ENCODE measurements around the gene FGFR3.

Gene FGFR3

GRCh38 chr4:1852904-1853623, 60.0 kb downstream of the FGFR3 start:
- TF ChIP-seq CTCF (IDR thresholded peaks at IDR 0.05): no peak
- no peak overlapping the region for H3K4me3 ChIP-seq (ENCODE audit: low read depth, low read length)
- no peak overlapping the region for H2AFZ ChIP-seq
- H3K4me1 ChIP-seq: no peaks in the 10 kb centered on the region
- H3K36me3 ChIP-seq (ENCODE audit: control insufficient read depth, insufficient read depth, low read length): no peaks in the 10 kb centered on the region
- H3K27ac ChIP-seq: no peak overlapping the region
- H3K4me2 ChIP-seq (ENCODE audit: low read length): no peak overlapping the region
- no peaks in the 10 kb centered on the region for H3K9me3 ChIP-seq (ENCODE audit: control insufficient read depth, low read length)
- no peak overlapping the region for H3K9ac ChIP-seq
- H3K27me3 ChIP-seq (ENCODE audit: control insufficient read depth, insufficient read depth, low read length): no peaks in the 10 kb centered on the region
- H3K79me2 ChIP-seq: peaks cover 10% of the 10 kb centered on the region

GRCh38 chr4:1854752-1855151, 61.7 kb downstream of the FGFR3 start:
- Histone ChIP-seq H3K27ac (no peak overlapping the region), H3K4me1 (no peaks in the 10 kb centered on the region)

GRCh38 chr4:1855333-1856070, 62.4 kb downstream of the FGFR3 start:
- no peaks in the 10 kb centered on the region for H3K4me1 ChIP-seq
- peak overlapping the region; percentile 60 for H2AFZ ChIP-seq
- H3K27me3 ChIP-seq (ENCODE audit: control insufficient read depth, insufficient read depth, low read length): no peaks in the 10 kb centered on the region
- peak overlapping the region; percentile 90 for H3K4me2 ChIP-seq (ENCODE audit: low read length)
- no peak for TF ChIP-seq CTCF (IDR thresholded peaks at IDR 0.05)
- no peak overlapping the region for H3K27ac ChIP-seq
- peaks cover 10% of the 10 kb centered on the region for H3K79me2 ChIP-seq
- no peak overlapping the region for H3K9ac ChIP-seq
- H3K36me3 ChIP-seq (ENCODE audit: control insufficient read depth, insufficient read depth, low read length): no peaks in the 10 kb centered on the region
- H3K4me3 ChIP-seq (ENCODE audit: low read depth, low read length): peak overlapping the region; percentile 79
- H3K9me3 ChIP-seq (ENCODE audit: control insufficient read depth, low read length): no peaks in the 10 kb centered on the region

More at GRCh38 chr4:1854752-1855151, 61.7 kb downstream of the FGFR3 start:
- H3K9ac ChIP-seq: no peak overlapping the region
- TF ChIP-seq CTCF (IDR thresholded peaks at IDR 0.05): no peak
- peak overlapping the region; percentile 90 for H3K4me2 ChIP-seq (ENCODE audit: low read length)
- peaks cover 10% of the 10 kb centered on the region for H3K79me2 ChIP-seq
- H3K27me3 ChIP-seq (ENCODE audit: control insufficient read depth, insufficient read depth, low read length): no peaks in the 10 kb centered on the region
- no peaks in the 10 kb centered on the region for H3K36me3 ChIP-seq (ENCODE audit: control insufficient read depth, insufficient read depth, low read length)
- no peak overlapping the region for H2AFZ ChIP-seq
- no peaks in the 10 kb centered on the region for H3K9me3 ChIP-seq (ENCODE audit: control insufficient read depth, low read length)
- H3K4me3 ChIP-seq (ENCODE audit: low read depth, low read length): peak overlapping the region; percentile 79

DNA sequence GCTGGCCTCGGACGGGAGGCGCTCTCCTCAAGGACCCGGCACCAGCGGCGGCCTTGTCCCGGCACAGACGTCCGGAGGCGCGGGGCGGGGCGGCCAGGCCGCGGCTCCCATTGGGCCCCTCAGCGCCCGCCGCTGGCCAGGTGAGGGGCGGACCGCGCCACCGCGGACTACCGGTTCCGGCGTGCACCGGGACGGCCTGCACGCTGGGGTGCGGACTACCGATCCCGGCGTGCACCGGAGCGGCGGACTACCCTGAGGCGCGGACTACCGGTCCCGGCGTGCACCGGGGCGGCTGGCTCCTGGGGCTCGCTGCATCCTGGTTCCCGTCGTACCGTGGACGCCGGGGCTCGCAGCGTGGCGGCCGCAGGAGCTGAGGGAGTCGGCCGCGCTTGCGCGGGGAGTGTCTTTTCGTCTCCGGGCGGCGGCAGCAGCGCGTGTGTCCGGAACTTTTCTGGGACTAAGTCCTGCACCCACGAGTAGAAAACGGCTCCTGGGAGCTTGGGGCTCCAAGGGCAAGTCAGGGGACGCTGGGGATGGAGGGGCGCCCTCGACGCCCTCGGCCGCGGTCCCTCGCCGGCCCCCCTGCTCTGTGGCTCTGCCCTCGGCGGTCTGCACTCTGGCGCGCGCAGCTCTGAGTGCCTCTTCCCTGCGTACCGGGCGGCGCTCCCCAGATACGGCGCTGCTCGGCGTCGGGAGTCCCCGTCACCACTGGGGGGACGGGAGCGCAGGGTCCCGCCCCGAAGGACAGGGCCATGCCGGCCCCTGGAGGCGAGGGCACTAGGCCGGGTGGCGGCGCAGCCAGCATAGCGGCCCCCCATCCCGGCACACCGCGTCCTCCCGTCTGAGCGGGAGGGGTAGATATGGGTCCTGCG, 63.2 kb downstream of the FGFR3 start, which contains the start of gene LETM1:
Gene LETM1, minus strand, starts transcription at position 86 of the 872 bp plus-strand sequence. CDS start 206 bp downstream, outside the sequence.
- H3K4me1 ChIP-seq: no peaks in the 10 kb centered on the region
- peak; percentile 8 for TF ChIP-seq CTCF (IDR thresholded peaks at IDR 0.05)
- H3K27ac ChIP-seq: peak within 1 kb of the TSS; percentile 65
- H3K79me2 ChIP-seq: peaks cover 10% of the 10 kb centered on the region
- H2AFZ ChIP-seq: peak within 1 kb of the TSS; percentile 93
- no peaks in the 10 kb centered on the region for H3K9me3 ChIP-seq (ENCODE audit: control insufficient read depth, low read length)
- peak within 1 kb of the TSS; percentile 79 for H3K4me3 ChIP-seq (ENCODE audit: low read depth, low read length)
- H3K4me2 ChIP-seq (ENCODE audit: low read length): peak within 1 kb of the TSS; percentile 90
- H3K9ac ChIP-seq: no peak within 1 kb of the TSS
- H3K36me3 ChIP-seq (ENCODE audit: control insufficient read depth, insufficient read depth, low read length): no peaks in the 10 kb centered on the region
- no peaks in the 10 kb centered on the region for H3K27me3 ChIP-seq (ENCODE audit: control insufficient read depth, insufficient read depth, low read length)
